C4-2B (cell line): ENCODE data around the gene NCOA7.

Experiments
- ZFX ChIP-seq: fragments of 450-650 bp; IDR thresholded peaks from 2 replicates; pipeline ENCODE4 v1.6.1; 2017
- TF ChIP-seq, protein P1 (sequence below): fragments of 450-650 bp; conservative IDR thresholded peaks from 2 replicates; pipeline ENCODE4 v1.5.1; 2017; ENCODE audit warnings: mild to moderate bottlenecking

DNA sequence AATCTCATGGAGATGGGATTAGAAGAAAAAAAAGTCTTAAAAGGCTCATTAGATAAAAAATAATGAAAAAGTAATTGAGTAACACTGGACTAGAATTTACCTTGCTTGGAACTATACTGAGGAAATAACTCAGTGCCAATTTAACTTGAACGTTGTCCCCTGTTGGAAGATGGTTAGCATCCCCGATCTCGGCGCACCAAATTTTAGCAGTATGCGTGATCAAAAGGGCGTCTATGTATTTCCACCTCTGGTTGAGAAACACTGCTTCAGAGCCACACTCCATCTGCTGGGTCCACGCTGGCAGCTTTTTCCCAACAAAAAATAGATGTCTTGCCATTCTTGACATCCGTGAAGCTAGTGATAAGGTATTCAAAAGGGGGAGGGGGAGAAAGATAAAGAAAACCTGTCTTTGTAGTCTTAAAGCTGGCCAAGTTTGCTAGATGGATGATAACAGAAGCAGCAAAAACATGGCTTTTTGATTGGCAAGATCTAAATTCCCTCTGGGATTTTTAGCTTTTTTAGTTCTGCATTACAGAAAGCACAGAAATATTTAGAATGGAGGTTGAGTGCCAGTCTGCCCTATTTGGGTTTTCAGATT lies 172.2 kb downstream of the NCOA7 start:
- TF ChIP-seq, protein P1, sequence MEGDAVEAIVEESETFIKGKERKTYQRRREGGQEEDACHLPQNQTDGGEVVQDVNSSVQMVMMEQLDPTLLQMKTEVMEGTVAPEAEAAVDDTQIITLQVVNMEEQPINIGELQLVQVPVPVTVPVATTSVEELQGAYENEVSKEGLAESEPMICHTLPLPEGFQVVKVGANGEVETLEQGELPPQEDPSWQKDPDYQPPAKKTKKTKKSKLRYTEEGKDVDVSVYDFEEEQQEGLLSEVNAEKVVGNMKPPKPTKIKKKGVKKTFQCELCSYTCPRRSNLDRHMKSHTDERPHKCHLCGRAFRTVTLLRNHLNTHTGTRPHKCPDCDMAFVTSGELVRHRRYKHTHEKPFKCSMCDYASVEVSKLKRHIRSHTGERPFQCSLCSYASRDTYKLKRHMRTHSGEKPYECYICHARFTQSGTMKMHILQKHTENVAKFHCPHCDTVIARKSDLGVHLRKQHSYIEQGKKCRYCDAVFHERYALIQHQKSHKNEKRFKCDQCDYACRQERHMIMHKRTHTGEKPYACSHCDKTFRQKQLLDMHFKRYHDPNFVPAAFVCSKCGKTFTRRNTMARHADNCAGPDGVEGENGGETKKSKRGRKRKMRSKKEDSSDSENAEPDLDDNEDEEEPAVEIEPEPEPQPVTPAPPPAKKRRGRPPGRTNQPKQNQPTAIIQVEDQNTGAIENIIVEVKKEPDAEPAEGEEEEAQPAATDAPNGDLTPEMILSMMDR: no peak
- TF ChIP-seq ZFX: no peak
